Nephron (organoid): ENCODE results near the gene PTHLH.
A peak's percentile ranks its signal among the peaks of the same experiment; 100 is the strongest.

Source experiments
- H3K27ac Mint-ChIP-seq, 3 experiments: 2 replicates each; pipeline ENCODE4 v1.8.0; 2020; ENCODE audit warnings: mixed read lengths in 3 of 3, mild to moderate bottlenecking in 2 of 3, moderate library complexity in 1 of 3
- H3K27me3 Mint-ChIP-seq: 2 replicates; pipeline ENCODE4 v1.8.0; 2021; ENCODE audit warnings: low read depth, mild to moderate bottlenecking, moderate library complexity, mixed read lengths
- H3K36me3 Mint-ChIP-seq: 2 replicates; pipeline ENCODE4 v1.8.0; 2020; ENCODE audit warnings: low read depth, mixed read lengths
- H3K4me1 Mint-ChIP-seq: 2 replicates; pipeline ENCODE4 v1.8.0; 2020; ENCODE audit warnings: mixed read lengths
- H3K4me3 Mint-ChIP-seq, 3 experiments: 2 replicates each; pipeline ENCODE4 v1.8.0; 2020; ENCODE audit warnings: mild to moderate bottlenecking in 3 of 3, mixed read lengths in 3 of 3, moderate library complexity in 2 of 3
- H3K9me3 Mint-ChIP-seq: 2 replicates; pipeline ENCODE4 v1.8.0; 2020; ENCODE audit warnings: mixed read lengths
- CTCF ChIP-seq, 3 experiments: fragments of 200-600 bp; sonication (generic); IDR thresholded peaks; one replicate each; pipeline ENCODE4 v1.5.0; 2021; ENCODE audit warnings: antibody characterized with exemption in 3 of 3; ENCODE audit not compliant: unreplicated experiment in 3 of 3

PTHLH gene

GRCh38 chr12:27960821-27961220 lies 11.7 kb downstream of the PTHLH start:
- Mint-ChIP-seq H3K4me1 (peaks cover 5% of the 10 kb centered on the region), H3K27ac (no peak overlapping the region), H3K4me3 (no peak overlapping the region), H3K27me3 (peaks cover 48% of the 10 kb centered on the region), H3K9me3 (no peaks in the 10 kb centered on the region), H3K36me3 (no peaks in the 10 kb centered on the region)
- no peak for TF ChIP-seq CTCF (IDR thresholded peaks at IDR 0.05; ENCODE audit: unreplicated experiment in 3 of 3)

GRCh38 chr12:27958675-27959074 lies 13.9 kb downstream of the PTHLH start:
- H3K36me3 Mint-ChIP-seq = no peaks in the 10 kb centered on the region
- H3K27me3 Mint-ChIP-seq = peaks cover 29% of the 10 kb centered on the region
- H3K27ac Mint-ChIP-seq = peak overlapping the region in 1 of 3 experiments; percentile 53

GRCh38 chr12:27957366-27957765 lies 15.2 kb downstream of the PTHLH start:
- TF ChIP-seq CTCF (IDR thresholded peaks at IDR 0.05; ENCODE audit: unreplicated experiment in 3 of 3) = no peak
- no peaks in the 10 kb centered on the region for H3K36me3 Mint-ChIP-seq
- no peaks in the 10 kb centered on the region for H3K9me3 Mint-ChIP-seq
- no peak overlapping the region for H3K4me3 Mint-ChIP-seq
- no peak overlapping the region for H3K27ac Mint-ChIP-seq
- H3K4me1 Mint-ChIP-seq = peaks cover 6% of the 10 kb centered on the region
- peaks cover 18% of the 10 kb centered on the region for H3K27me3 Mint-ChIP-seq

More at GRCh38 chr12:27958675-27959074, 13.9 kb downstream of the PTHLH start:
- TF ChIP-seq CTCF (IDR thresholded peaks at IDR 0.05; ENCODE audit: unreplicated experiment in 3 of 3) = no peak
- Mint-ChIP-seq H3K4me3 (no peak overlapping the region), H3K9me3 (no peaks in the 10 kb centered on the region), H3K4me1 (peaks cover 5% of the 10 kb centered on the region)

- Mint-ChIP-seq H3K27me3 (peaks cover 7% of the 10 kb centered on the region), H3K4me3 (no peak overlapping the region), H3K4me1 (peaks cover 10% of the 10 kb centered on the region), H3K36me3 (no peaks in the 10 kb centered on the region), H3K9me3 (no peaks in the 10 kb centered on the region), H3K27ac (no peak overlapping the region)
- no peak for TF ChIP-seq CTCF (IDR thresholded peaks at IDR 0.05; ENCODE audit: unreplicated experiment in 3 of 3)
Measured at GRCh38 chr12:27953817-27954216, 18.7 kb downstream of the PTHLH start.

GRCh38 chr12:27953348-27953747 lies 19.2 kb downstream of the PTHLH start:
- H3K4me3 Mint-ChIP-seq = no peak overlapping the region

More at GRCh38 chr12:27953348-27953747, 19.2 kb downstream of the PTHLH start:
- Mint-ChIP-seq H3K4me1 (peaks cover 10% of the 10 kb centered on the region), H3K27ac (no peak overlapping the region), H3K9me3 (no peaks in the 10 kb centered on the region), H3K36me3 (no peaks in the 10 kb centered on the region), H3K27me3 (peaks cover 7% of the 10 kb centered on the region)
- TF ChIP-seq CTCF (IDR thresholded peaks at IDR 0.05; ENCODE audit: unreplicated experiment in 3 of 3) = no peak
